Astrocyte of the cerebellum (primary cell): ENCODE measurements around the gene FRMD4A.

ENCODE experiments used
- DNase-seq: peaks from one replicate; pipeline ENCODE4 v3.0.0-alpha.2; 2011; ENCODE audit warnings: low read depth
- H3K4me3 ChIP-seq: 2 replicates; pipeline ENCODE4 v1.5.1; 2011; ENCODE audit warnings: mild to moderate bottlenecking, low read depth, low read length, moderate library complexity
- in situ Hi-C: cut with HindIII; loops from 2 replicates; pipeline ENCODE4 v1.10.0; 2017; ENCODE audit warnings: low sequenced_read_pairs
- TF ChIP-seq, protein P1 (sequence below): IDR thresholded peaks from 2 replicates; pipeline ENCODE4 v1.5.1; 2012; ENCODE audit warnings: low read length, low read depth, moderate library complexity, mild to moderate bottlenecking; ENCODE audit errors: missing control alignments

Gene FRMD4A

DNA sequence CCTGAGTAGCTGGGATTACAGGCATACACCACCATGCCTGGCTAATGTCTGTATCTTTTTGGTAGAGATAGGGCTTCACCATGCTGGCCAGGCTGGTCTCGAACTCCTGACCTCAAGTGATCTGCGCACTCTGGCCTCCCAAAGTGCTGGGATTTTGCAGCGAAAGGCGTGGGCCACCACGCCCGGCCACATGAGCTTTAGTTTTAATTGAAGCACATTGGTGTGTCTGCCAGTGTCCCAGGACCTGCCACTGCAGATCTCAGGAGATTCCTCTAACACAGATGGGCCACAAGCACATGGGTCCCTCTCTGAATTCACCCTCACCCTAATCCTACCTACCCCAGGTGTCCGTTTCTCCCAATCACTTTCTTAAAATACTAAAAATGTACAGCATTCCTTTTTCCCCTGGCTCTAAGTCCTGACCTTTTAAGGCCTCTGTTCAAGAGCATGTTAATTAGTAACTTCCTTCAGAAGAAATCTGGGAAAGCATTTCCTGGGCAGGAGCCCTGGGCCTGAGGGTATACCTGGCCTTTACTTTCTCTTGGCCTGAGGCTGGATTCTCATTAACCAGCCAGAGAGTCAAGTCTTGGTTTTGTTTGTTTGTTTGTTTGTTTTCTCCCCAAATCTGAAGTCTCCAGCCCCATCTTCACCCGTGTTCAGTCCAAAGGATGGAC lies 661.4 kb downstream of the FRMD4A start:
- no peak for DNase-seq
- H3K4me3 ChIP-seq, result no peak overlapping the region
- in situ Hi-C loops, result no loop called here
- TF ChIP-seq, protein P1, sequence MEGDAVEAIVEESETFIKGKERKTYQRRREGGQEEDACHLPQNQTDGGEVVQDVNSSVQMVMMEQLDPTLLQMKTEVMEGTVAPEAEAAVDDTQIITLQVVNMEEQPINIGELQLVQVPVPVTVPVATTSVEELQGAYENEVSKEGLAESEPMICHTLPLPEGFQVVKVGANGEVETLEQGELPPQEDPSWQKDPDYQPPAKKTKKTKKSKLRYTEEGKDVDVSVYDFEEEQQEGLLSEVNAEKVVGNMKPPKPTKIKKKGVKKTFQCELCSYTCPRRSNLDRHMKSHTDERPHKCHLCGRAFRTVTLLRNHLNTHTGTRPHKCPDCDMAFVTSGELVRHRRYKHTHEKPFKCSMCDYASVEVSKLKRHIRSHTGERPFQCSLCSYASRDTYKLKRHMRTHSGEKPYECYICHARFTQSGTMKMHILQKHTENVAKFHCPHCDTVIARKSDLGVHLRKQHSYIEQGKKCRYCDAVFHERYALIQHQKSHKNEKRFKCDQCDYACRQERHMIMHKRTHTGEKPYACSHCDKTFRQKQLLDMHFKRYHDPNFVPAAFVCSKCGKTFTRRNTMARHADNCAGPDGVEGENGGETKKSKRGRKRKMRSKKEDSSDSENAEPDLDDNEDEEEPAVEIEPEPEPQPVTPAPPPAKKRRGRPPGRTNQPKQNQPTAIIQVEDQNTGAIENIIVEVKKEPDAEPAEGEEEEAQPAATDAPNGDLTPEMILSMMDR, result no peak

DNA sequence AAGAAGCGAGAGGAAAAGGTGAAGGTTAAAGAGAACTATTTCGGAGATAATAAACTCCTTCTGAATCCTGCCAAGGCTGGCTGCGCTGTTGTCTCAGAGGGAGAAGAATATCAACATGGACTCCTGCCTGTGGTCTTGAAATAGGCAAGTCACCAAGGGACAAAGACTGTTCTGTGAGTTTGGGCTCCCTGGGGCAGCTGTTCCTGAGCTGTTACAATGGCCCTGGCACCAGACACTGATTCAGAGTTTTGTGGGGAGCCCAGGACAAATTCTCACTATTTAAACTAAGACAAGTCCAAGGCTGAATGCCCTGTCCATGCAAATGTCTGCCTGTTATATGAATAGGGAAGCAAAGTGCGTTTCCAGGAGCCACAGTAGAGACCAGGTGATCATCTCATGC lies 662.6 kb downstream of the FRMD4A start:
- TF ChIP-seq, protein P1, result no peak
- in situ Hi-C loops, result no loop called here
- no peak overlapping the region for H3K4me3 ChIP-seq

DNA sequence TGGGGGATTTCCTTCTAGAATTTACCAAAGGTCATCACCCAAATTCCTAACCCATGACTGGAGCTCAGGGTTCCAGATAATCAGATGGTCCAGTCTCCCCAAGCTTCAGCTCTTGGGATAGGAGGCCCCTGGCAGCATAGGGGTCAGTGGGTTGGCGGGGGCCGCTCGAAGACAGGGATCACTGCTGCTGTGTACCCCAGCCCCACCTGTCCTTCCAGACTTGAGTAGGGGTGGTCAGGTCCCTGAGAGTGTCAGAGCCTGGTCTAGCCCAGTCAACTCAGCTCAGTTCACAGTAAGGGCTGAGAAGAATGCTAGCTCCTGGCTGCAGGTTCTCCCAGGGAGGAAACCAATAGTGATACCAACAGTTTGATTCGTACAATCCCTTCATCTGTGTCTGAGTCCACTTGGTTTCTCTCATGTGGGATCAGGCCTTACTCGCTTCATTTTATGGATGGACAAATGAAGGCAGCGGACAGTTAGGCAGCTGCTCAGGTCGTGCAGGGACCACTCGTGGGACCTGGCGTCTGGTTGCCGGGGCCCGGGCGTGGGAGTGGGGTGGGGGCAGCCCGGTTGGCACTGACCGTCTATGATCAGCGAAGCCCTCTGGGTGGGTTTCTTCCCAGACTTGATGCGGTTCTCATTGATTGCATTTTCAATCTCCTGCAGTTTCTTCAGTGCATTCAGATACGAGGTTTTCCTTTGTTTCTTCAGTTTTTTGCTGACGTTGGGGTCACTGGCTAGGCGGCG lies 665.0 kb downstream of the FRMD4A start:
- in situ Hi-C loops, result no loop called here
- TF ChIP-seq, protein P1, result no peak
- no peak for DNase-seq
- no peak overlapping the region for H3K4me3 ChIP-seq

More for the DNA sequence above, 662.6 kb downstream of the FRMD4A start:
- no peak for DNase-seq

DNA sequence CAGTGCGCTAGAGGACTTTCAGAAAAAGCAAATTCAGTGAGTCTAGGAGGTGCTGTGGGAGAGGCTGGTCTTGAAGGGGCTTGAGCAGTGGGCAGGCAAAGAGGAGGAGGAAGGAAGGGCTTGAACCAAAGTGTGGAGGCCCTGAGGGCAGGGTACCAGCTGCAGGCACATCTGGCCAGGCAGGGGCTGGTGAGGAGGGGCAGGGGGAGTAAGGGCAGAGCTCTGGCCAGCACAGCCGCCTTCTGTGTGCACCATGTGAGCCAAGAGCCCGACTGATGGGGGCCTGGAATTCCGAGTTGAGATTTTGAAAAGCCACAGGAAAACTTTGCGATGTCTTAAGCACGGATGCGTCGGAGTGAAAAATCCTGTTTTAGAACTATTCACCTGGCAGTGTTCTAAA lies 669.5 kb downstream of the FRMD4A start:
- TF ChIP-seq, protein P1, result no peak
- DNase-seq, result no peak
- no peak overlapping the region for H3K4me3 ChIP-seq
- in situ Hi-C loops, result no loop called here

DNA sequence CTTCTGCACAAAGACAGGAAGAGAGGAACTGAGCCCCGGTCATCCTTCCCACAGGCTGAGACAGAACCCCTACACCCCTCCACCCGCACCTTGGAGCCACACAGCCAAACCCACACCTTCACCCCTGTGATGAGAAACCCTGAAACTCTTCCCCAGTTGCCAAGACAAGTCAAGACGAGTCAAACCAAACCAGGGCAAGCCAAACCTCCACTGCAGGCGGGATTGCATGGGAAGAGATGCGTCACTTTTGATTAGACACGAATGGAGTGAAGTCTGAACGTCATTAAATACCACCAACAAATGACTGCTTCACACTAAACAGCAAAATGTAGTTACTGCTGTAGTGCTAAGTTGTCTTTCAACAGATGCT lies 670.2 kb downstream of the FRMD4A start:
- DNase-seq, result no peak
- no peak overlapping the region for H3K4me3 ChIP-seq
- in situ Hi-C loops, result no loop called here

DNA sequence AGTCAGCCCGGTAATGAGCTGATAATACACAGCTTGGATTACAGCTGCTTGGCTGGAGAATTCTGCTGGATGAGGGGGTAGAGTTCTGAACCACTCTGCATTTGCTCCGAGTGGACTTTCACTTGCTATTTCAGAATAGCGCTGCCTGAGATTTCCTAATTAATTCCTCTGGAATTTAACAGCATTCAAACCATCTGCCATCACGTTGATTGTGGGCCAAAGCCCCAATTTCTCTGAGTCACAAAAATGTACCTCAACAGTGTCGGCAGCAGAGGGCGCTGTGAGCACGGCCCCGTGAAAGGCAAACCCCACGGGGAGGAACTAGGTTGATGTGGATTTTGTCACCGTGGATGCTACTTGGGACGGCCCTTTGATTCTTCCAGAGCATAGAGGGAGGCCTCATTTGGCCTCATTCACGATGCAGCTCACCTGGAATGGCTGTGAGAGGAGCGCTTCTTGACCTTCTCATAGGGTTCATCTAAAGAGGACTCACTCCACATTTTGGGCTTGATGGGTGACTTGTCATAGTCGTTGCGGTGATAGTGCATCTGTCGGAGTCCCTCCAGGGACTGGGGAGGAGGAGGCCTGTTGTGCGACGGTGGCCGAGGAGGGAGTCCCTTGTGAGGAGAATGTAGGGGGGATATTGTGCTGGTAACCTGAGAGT lies 670.7 kb downstream of the FRMD4A start:
- peak; percentile 58 for DNase-seq
- no peak overlapping the region for H3K4me3 ChIP-seq
- TF ChIP-seq, protein P1, result peak; percentile 88
- in situ Hi-C loops, result no loop called here

More for the DNA sequence above, 670.2 kb downstream of the FRMD4A start:
- TF ChIP-seq, protein P1, result no peak
